ENCODE data around the gene DENND5A. TPM values are rescaled to one million over a fixed set of nuclear protein-coding genes. Genes with fewer than 3 reads are reported as not detected.
A peak's percentile ranks its signal among the peaks of the same experiment; 100 is the strongest.
"Not testable (repeated sequence)": the region's sequence is repeated elsewhere in the genome, so short reads cannot be mapped to it uniquely, and the experiment has no call there.

DENND5A gene
- total RNA-seq, 1 donor: 433 TPM

GRCh38 chr11:9179141-9179540, 86.0 kb downstream of the DENND5A start:
- no peak for DNase-seq (ENCODE audit: low read depth in 2 of 3, low spot score in 2 of 3)

GRCh38 chr11:9178716-9179115, 86.4 kb downstream of the DENND5A start:
- no peak for DNase-seq (ENCODE audit: low read depth in 2 of 3, low spot score in 2 of 3)

DNA sequence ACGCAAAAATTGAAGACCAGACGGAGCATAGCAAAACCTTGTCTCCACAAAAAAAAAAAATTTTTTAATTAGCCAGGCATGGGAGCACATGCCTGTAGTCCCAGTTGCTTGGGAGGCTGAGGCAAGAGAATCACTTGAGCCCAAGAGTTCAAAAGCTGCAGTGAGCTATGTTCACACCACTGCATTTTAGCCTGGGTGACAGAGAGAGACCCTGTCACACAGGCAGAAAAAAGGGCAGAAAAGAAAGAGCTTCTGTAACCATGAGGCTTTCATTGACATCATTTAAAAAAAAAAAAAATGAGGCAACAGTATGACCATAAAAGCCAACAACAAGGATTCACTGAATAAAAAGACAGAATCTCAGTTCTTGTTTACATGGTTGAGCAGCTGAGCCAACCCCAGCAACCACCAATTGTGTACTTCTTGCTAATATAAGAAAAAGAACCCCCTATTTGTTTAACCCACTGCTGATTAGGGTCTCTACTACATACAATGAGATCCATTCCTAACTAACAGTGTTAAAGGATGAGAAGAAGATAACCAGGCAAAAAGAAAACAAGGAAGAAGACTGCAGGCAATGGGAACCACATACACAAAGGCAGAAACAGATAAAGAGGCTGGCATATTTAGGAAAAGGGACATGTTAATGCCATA, 87.6 kb downstream of the DENND5A start:
- no peak for DNase-seq (ENCODE audit: low read depth in 2 of 3, low spot score in 2 of 3)

- DNase-seq (ENCODE audit: low read depth in 2 of 3, low spot score in 2 of 3): no peak
These were observed 88.6 kb downstream of the DENND5A start for GRCh38 chr11:9176550-9176949.

DNA sequence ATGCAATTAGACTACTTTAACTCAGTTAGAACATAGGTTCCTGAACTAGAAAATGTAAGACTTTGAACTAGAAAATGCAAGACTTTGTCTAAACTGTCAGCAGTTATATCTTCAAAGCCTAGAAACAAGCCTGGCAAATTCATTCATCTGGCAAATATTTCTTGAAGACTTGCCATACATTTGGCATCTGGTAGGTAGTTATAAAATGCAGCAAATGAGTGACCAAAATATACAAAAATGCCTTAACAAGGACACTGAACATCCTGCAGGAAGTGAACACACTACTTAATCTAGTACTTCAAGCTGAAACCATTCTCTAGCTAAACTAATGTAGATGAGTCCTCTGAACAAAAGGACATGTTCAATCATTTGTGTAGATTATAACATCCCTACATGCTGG, 89.0 kb downstream of the DENND5A start:
- no peak for DNase-seq (ENCODE audit: low read depth in 2 of 3, low spot score in 2 of 3)

GRCh38 chr11:9172389-9172788, 92.8 kb downstream of the DENND5A start:
- no peak for DNase-seq (ENCODE audit: low read depth in 2 of 3, low spot score in 2 of 3)

- DNase-seq (ENCODE audit: low read depth in 2 of 3, low spot score in 2 of 3): no peak
These were observed 94.7 kb downstream of the DENND5A start for GRCh38 chr11:9170450-9170849.

GRCh38 chr11:9169595-9170295, 95.4 kb downstream of the DENND5A start:
- DNase-seq (ENCODE audit: low read depth in 2 of 3, low spot score in 2 of 3): no peak

DNA sequence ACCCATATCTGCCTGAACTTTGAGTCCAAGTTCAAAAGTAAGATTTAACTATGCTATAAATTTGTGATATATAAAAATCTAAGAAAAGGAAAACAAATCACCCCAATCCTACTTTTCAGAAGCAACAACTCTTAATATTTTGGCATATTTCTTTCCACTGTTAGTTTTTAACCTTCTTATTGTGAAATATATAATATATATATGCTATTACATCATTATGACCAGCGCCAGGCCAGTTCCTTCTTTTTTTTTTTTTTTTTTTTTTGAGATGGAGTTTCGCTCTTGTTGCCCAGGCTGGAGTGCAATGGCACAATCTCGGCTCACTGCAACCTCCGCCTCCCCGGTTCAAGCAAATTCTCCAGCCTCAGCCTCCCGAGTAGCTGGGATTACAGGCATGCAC, 103.2 kb downstream of the DENND5A start:
- not testable (repeated sequence) for DNase-seq (ENCODE audit: low read depth in 2 of 3, low spot score in 2 of 3)

- peak in 2 of 3 donors; percentile 31 to 58 for DNase-seq (ENCODE audit: low read depth in 2 of 3, low spot score in 2 of 3)
These were observed 105.0 kb downstream of the DENND5A start for GRCh38 chr11:9160166-9160565.

DNA sequence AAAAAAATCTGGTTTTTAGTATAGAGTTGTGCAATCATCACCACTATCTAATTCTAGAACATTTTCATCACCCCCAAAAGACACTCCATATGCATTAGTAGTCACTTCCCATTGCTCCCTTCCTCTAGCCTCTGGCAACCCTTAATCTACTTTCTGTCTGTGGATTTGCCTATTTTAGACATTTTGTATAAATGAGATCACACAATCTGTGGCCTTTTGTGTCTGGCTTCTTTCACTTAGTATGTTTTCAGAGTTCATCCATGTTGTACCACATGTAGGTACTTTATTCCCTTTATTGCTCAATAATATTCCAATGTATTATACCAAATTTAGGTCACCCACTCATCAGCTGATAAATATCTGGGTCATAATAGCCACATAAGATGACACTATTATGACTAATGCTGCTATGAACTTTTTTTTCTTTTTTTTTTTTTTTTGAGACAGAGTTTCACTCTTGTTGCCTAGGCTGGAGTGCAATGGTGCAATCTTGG, 106.2 kb downstream of the DENND5A start:
- DNase-seq (ENCODE audit: low read depth in 2 of 3, low spot score in 2 of 3): no peak

- DNase-seq (ENCODE audit: low read depth in 2 of 3, low spot score in 2 of 3): no peak
These were observed 109.2 kb downstream of the DENND5A start for GRCh38 chr11:9155930-9156329.

- no peak for DNase-seq (ENCODE audit: low read depth in 2 of 3, low spot score in 2 of 3)
These were observed 111.5 kb downstream of the DENND5A start for GRCh38 chr11:9153651-9154050.

DNA sequence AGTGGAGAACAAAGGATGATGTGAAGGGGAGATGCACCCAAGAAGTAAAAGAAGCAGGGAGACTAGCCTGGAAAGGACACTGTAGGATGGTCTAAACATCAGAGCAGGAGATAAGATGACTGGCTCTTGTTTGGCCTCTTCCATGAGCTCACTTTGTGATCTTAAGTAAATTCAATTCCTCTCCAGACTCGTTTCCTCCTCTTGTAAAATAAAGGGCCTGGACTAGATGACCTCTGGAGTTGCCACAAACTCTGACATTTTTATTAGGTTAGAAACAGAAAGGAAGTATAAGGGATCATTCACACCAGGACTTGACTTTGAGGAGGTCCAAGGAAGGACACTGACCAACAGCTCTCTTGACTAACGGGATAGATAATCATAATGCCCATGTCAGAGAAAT, 113.5 kb downstream of the DENND5A start:
- no peak for DNase-seq (ENCODE audit: low read depth in 2 of 3, low spot score in 2 of 3)

DNA sequence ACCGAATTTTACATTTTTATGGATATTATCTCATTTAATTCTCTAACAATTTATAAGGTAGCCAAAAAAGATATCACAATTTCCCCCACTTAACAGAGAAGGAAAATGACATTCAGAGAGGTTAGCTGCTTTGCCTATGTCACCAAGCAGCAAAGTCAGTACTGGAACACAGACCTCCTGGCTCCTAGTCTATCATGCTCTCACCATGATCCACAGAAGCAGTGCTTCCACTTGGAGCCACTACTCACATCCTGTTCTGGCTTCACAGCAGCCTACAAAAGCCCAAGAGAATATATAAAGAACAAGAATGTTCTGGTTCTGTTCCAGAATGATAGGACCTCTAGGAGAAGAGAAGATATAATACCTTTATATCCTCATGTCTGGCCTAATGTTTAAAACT, 114.2 kb downstream of the DENND5A start:
- DNase-seq (ENCODE audit: low read depth in 2 of 3, low spot score in 2 of 3): no peak

GRCh38 chr11:9150501-9150900, 114.6 kb downstream of the DENND5A start:
- no peak for DNase-seq (ENCODE audit: low read depth in 2 of 3, low spot score in 2 of 3)

DNA sequence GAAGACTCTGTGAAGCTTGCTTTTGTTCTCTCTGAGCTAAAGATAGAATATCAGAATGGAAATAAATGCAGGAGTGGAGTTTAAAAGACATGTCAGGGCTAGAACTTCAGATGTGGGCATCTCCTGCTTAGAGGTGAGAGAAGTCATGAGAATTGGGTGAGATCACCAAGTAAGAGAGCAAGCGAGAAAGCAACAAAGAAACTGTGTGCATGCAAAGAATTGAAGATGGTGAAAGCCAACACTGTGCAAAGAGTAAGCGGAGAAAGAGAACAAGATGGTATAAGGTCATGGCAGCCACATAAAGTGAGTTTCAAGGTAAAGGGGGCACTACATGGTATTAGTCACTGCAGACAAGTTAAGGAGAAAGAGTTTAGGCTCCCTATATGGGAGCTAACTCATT, 116.4 kb downstream of the DENND5A start:
- DNase-seq (ENCODE audit: low read depth in 2 of 3, low spot score in 2 of 3): no peak

- no peak for DNase-seq (ENCODE audit: low read depth in 2 of 3, low spot score in 2 of 3)
These were observed 117.1 kb downstream of the DENND5A start for GRCh38 chr11:9148035-9148434.

DNA sequence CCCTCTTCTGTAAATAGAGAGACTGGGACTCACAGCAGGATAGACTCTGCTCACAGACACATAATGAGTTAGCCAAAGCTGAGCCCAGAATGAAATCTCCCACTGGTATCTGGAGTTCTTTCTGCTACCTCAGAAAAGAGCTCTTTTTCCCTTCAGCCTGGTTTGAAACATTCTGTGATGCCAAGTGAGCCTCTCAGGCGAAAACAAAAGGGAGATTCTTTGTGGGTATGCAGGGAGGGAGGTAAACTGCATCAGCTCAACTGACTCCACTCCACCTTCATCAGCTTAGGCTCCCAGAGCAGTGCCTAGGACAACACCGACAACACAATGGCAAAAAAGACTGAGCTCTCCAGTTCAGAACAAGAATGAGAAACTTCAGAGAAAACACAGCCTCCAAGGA, 118.7 kb downstream of the DENND5A start:
- DNase-seq (ENCODE audit: low read depth in 2 of 3, low spot score in 2 of 3): no peak

- no peak for DNase-seq (ENCODE audit: low read depth in 2 of 3, low spot score in 2 of 3)
These were observed 119.9 kb downstream of the DENND5A start for GRCh38 chr11:9145283-9145682.

DNA sequence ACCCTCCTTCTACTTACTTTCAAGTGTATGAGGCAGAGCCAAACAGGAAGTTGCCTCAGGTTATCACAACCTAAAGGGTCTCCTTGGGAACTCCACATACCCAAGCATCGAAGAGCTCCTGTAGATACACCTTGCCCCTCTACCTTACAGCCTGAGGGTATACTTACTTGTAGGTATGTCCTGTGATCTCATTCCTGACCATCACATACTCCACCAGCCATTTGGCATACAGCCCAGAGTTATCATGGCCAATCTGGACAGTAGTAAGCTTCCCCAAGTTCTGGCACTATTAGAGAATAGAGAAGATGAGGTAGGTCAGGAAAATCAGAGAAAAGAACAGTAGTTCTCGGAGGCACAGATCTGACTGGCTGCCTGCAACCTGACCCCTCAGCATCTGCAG, 120.3 kb downstream of the DENND5A start:
- DNase-seq (ENCODE audit: low read depth in 2 of 3, low spot score in 2 of 3): no peak

DNA sequence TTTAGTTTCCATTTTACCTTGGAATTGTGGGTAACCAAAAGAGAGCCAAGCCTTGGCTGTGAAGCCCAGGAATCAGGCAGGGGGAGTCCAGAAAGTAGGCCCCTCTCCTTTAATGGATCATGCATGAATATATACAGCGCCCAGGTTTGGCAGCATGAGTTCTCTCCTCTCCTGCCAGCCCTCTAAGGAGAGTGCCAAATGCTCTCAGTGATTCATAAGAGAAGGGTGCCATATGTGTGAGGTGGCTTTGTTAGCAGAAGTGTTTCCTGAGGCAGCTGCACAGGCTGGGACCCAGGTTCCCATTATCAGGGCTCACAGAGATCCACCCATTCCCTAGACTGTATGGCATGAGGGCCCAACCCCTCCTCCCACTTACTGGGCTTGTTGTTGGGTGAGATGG, 121.4 kb downstream of the DENND5A start:
- DNase-seq (ENCODE audit: low read depth in 2 of 3, low spot score in 2 of 3): no peak

Measured in hematopoietic multipotent progenitor cell (in vitro differentiated cells).